ENCODE data around the gene STK39.

GRCh38 chr2:168294409-168294808 lies 47.0 kb upstream of the STK39 start:
- TF ChIP-seq, protein P1, sequence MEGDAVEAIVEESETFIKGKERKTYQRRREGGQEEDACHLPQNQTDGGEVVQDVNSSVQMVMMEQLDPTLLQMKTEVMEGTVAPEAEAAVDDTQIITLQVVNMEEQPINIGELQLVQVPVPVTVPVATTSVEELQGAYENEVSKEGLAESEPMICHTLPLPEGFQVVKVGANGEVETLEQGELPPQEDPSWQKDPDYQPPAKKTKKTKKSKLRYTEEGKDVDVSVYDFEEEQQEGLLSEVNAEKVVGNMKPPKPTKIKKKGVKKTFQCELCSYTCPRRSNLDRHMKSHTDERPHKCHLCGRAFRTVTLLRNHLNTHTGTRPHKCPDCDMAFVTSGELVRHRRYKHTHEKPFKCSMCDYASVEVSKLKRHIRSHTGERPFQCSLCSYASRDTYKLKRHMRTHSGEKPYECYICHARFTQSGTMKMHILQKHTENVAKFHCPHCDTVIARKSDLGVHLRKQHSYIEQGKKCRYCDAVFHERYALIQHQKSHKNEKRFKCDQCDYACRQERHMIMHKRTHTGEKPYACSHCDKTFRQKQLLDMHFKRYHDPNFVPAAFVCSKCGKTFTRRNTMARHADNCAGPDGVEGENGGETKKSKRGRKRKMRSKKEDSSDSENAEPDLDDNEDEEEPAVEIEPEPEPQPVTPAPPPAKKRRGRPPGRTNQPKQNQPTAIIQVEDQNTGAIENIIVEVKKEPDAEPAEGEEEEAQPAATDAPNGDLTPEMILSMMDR (IDR thresholded peaks at IDR 0.05): no peak
- TF ChIP-seq POLR2A (IDR thresholded peaks at IDR 0.05): no peak

All from right lobe of liver (tissue), 4 donors.